Kasumi-1 (cell line): Measurements from ENCODE around the gene SLC7A11.

ENCODE experiments used
- DNase-seq, 2 experiments: peaks; one replicate each; lab custom pipeline; 2025; lab: John Stamatoyannopoulos, UW

Gene SLC7A11

DNA sequence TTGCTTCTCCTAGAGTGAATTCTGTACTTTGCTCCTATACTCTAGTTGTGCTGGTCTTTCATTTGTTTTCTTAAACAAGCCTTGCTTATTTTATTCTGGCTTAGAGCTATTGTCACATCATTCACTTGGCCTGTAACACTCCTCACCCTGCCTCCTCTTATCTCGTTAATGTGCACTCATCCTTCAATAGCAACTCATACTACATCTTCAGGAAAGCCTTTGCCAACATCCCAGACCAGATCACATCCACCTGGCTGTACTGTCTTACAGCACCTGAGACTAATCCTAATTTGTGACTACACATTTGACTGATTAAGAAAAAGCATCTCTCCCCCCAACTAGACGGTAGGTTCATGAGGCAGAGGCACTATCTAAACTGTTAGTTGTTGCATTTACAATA, 80.8 kb downstream of the SLC7A11 start:
- DNase-seq, result no peak

DNA sequence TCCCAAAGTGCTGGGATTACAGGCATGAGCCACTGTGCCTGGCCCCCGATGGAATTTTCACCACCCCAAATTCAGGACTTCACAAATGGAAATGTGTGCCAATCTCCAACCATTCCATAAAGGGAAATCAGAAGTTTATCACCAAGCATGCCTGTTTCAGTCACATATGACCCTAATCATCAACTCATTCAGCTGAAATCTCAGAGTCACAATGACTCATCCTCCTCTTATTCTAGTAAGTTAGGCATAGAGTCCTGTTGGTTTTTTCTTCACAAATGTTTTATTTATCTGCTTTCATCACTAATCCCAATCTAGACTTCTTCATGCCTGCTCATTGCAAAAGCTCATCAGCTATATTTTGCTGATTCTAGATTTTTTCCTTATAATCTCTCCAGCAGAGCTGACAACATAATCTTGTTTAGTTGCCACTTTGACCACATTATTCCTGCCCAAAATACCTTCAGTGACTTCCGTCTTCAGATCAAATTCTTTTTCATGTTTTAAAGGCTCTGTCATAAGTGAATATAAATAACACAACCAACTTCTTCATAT, 83.3 kb downstream of the SLC7A11 start:
- no peak for DNase-seq

DNA sequence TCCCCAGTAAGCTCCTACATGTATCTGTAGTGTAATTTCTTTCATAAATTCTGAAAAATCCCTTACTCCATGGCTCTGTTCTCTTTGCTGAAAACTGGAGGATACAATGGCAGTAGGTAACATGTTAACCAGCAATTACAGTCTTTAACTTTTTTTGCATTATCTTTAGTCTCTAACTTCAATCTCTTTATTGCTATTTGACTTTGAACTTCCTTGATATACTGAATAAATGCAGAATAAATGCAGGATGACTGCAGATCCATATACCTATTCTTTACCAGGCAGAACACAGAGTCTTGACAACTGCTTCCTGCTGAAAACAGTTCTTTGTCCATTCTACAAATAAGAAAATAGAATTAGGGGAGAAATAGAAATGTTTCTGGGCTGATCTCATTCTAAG, 101.3 kb downstream of the SLC7A11 start:
- no peak for DNase-seq

GRCh38 chr4:138138774-138139173, 103.4 kb downstream of the SLC7A11 start:
- DNase-seq, result no peak

- no peak for DNase-seq
Observed at GRCh38 chr4:138135610-138136009, 106.5 kb downstream of the SLC7A11 start.

- no peak for DNase-seq
Observed at GRCh38 chr4:138118270-138118669, 123.9 kb downstream of the SLC7A11 start.

- DNase-seq, result no peak
Observed at GRCh38 chr4:138115053-138115452, 127.1 kb downstream of the SLC7A11 start.

GRCh38 chr4:138114434-138114833, 127.7 kb downstream of the SLC7A11 start:
- DNase-seq, result no peak
